Stimulated activated CD4-positive, alpha-beta T cell treated with anti-CD3 and anti-CD28 coated beads, Interleukin-2, amount 100 ng/mL, for 48 hours (primary cell): Measurements from ENCODE around the gene METTL13.
"Not testable (repeated sequence)": the region's sequence is repeated elsewhere in the genome, so short reads cannot be mapped to it uniquely, and the experiment has no call there.

Experiments used
- DNase-seq, 2 donors: peaks; one replicate each; pipeline ENCODE4 v3.0.0-alpha.2; 2020

Gene METTL13

GRCh38 chr1:171772312-171772711 is 9.1 kb upstream of the METTL13 start:
- DNase-seq = no peak

- no peak for DNase-seq
These were observed 781 bp upstream of the METTL13 start for GRCh38 chr1:171780583-171781175.

- no peak for DNase-seq
These were observed 2.5 kb downstream of the METTL13 start for GRCh38 chr1:171783816-171784530.

- no peak for DNase-seq
These were observed 3.3 kb downstream of the METTL13 start for GRCh38 chr1:171784784-171785183.

GRCh38 chr1:171785766-171786165 is 4.3 kb downstream of the METTL13 start:
- no peak for DNase-seq

GRCh38 chr1:171786534-171786933 is 5.1 kb downstream of the METTL13 start:
- DNase-seq = no peak

- no peak for DNase-seq
These were observed 6.4 kb downstream of the METTL13 start for GRCh38 chr1:171787686-171788480.

GRCh38 chr1:171788696-171789095 is 7.2 kb downstream of the METTL13 start:
- no peak for DNase-seq

- no peak for DNase-seq
These were observed 8.9 kb downstream of the METTL13 start for GRCh38 chr1:171790318-171790717.

- DNase-seq = no peak
These were observed 11.4 kb downstream of the METTL13 start for GRCh38 chr1:171792656-171793369.

GRCh38 chr1:171793636-171794035 is 12.2 kb downstream of the METTL13 start:
- no peak for DNase-seq

- peak in 1 of 2 donors; percentile 37 for DNase-seq
These were observed 12.6 kb downstream of the METTL13 start for GRCh38 chr1:171794085-171794484.

- DNase-seq = no peak
These were observed 15.1 kb downstream of the METTL13 start for GRCh38 chr1:171796592-171796991.

- no peak for DNase-seq
These were observed 16.9 kb downstream of the METTL13 start for GRCh38 chr1:171798311-171798710.

- DNase-seq = no peak
These were observed 17.3 kb downstream of the METTL13 start for GRCh38 chr1:171798765-171799164.

GRCh38 chr1:171799166-171799565 is 17.7 kb downstream of the METTL13 start:
- no peak for DNase-seq

GRCh38 chr1:171799698-171800097 is 18.2 kb downstream of the METTL13 start:
- not testable (repeated sequence) for DNase-seq

- DNase-seq = no peak
These were observed 18.9 kb downstream of the METTL13 start for GRCh38 chr1:171800342-171800741.

- DNase-seq = no peak
These were observed 19.4 kb downstream of the METTL13 start for GRCh38 chr1:171800851-171801250.

GRCh38 chr1:171801487-171801891 is 20.0 kb downstream of the METTL13 start:
- DNase-seq = no peak

GRCh38 chr1:171802207-171802606 is 20.7 kb downstream of the METTL13 start:
- DNase-seq = no peak

GRCh38 chr1:171803045-171803444 is 21.6 kb downstream of the METTL13 start:
- no peak for DNase-seq

GRCh38 chr1:171803461-171804022 is 22.1 kb downstream of the METTL13 start:
- no peak for DNase-seq
